HUES64 (cell line): Measurements from ENCODE around the gene TCF23.
"Not testable (repeated sequence)": the region's sequence is repeated elsewhere in the genome, so short reads cannot be mapped to it uniquely, and the experiment has no call there.

ENCODE experiments used
- H3K27ac ChIP-seq: 2 replicates; pipeline ENCODE4 v1.7.0; 2013; ENCODE audit warnings: low read depth, low read length, inconsistent platforms
- H3K27me3 ChIP-seq: 2 replicates; pipeline ENCODE4 v1.6.1; 2013; ENCODE audit warnings: mild to moderate bottlenecking, low read length; ENCODE audit not compliant: insufficient read depth
- H3K36me3 ChIP-seq: 2 replicates; pipeline ENCODE4 v1.6.1; 2013; ENCODE audit warnings: mild to moderate bottlenecking, low read length; ENCODE audit not compliant: insufficient read depth
- H3K4me1 ChIP-seq: 2 replicates; pipeline ENCODE4 v1.6.1; 2013; ENCODE audit warnings: mild to moderate bottlenecking, low read length, moderate library complexity; ENCODE audit not compliant: insufficient read depth
- H3K4me3 ChIP-seq: 2 replicates; pipeline ENCODE4 v1.5.1; 2013; ENCODE audit warnings: mild to moderate bottlenecking, low read length, moderate library complexity
- H3K9ac ChIP-seq: 2 replicates; pipeline ENCODE4 v1.6.1; 2013; ENCODE audit warnings: mild to moderate bottlenecking, low read depth, low read length
- H3K9me3 ChIP-seq: 2 replicates; pipeline ENCODE4 v1.6.1; 2013; ENCODE audit warnings: low read depth, low read length; ENCODE audit not compliant: insufficient read depth
- WGBS: fragments of 150-250, 120-280 bp; methylation state at CpG from one replicate; pipeline ENCODE4 v1.1.7; 2013; ENCODE audit warnings: missing lambda C conversion rate; 5-methylcytosine and 5-hydroxymethylcytosine counted together

The TCF23 gene

GRCh38 chr2:27160191-27160590 lies 11.4 kb downstream of the TCF23 start:
- Histone ChIP-seq H3K27me3 (no peaks in the 10 kb centered on the region), H3K27ac (no peak overlapping the region), H3K36me3 (no peaks in the 10 kb centered on the region), H3K9ac (no peak overlapping the region), H3K9me3 (no peaks in the 10 kb centered on the region), H3K4me3 (no peak overlapping the region), H3K4me1 (no peaks in the 10 kb centered on the region)
- 91% methylated on average over 9 of the region's 9 CpGs for WGBS

GRCh38 chr2:27162151-27163121 lies 13.6 kb downstream of the TCF23 start:
- WGBS = 93% methylated on average over 15 of the region's 15 CpGs
- Histone ChIP-seq H3K9me3 (no peaks in the 10 kb centered on the region), H3K4me3 (no peak overlapping the region), H3K36me3 (no peaks in the 10 kb centered on the region), H3K9ac (no peak overlapping the region), H3K27ac (no peak overlapping the region), H3K4me1 (no peaks in the 10 kb centered on the region), H3K27me3 (no peaks in the 10 kb centered on the region)

- no peak overlapping the region for H3K27ac ChIP-seq
- no peaks in the 10 kb centered on the region for H3K9me3 ChIP-seq
- H3K4me1 ChIP-seq = no peaks in the 10 kb centered on the region
- H3K36me3 ChIP-seq = no peaks in the 10 kb centered on the region
- no peak overlapping the region for H3K4me3 ChIP-seq
- peaks cover 2% of the 10 kb centered on the region; the same call in 1 of the 2 replicates for H3K27me3 ChIP-seq
- 93% methylated on average over 8 of the region's 8 CpGs for WGBS
- H3K9ac ChIP-seq = no peak overlapping the region
Observed at GRCh38 chr2:27164960-27165763, 16.4 kb downstream of the TCF23 start.

- 75% methylated on average over 5 of the region's 6 CpGs for WGBS
- H3K9me3 ChIP-seq = no peaks in the 10 kb centered on the region
- H3K27me3 ChIP-seq = peaks cover 19% of the 10 kb centered on the region
- no peak overlapping the region for H3K9ac ChIP-seq
- H3K36me3 ChIP-seq = no peaks in the 10 kb centered on the region
- no peak overlapping the region for H3K4me3 ChIP-seq
- no peaks in the 10 kb centered on the region for H3K4me1 ChIP-seq
- H3K27ac ChIP-seq = no peak overlapping the region
Observed at GRCh38 chr2:27170581-27171337, 22.0 kb downstream of the TCF23 start.

- H3K27ac ChIP-seq = no peak overlapping the region
- no peaks in the 10 kb centered on the region for H3K9me3 ChIP-seq
- no peaks in the 10 kb centered on the region for H3K36me3 ChIP-seq
- 88% methylated on average over 8 of the region's 8 CpGs for WGBS
- no peak overlapping the region for H3K9ac ChIP-seq
- no peak overlapping the region for H3K4me3 ChIP-seq
- H3K27me3 ChIP-seq = peaks cover 19% of the 10 kb centered on the region
- H3K4me1 ChIP-seq = no peaks in the 10 kb centered on the region
Observed at GRCh38 chr2:27171351-27171848, 22.6 kb downstream of the TCF23 start.

DNA sequence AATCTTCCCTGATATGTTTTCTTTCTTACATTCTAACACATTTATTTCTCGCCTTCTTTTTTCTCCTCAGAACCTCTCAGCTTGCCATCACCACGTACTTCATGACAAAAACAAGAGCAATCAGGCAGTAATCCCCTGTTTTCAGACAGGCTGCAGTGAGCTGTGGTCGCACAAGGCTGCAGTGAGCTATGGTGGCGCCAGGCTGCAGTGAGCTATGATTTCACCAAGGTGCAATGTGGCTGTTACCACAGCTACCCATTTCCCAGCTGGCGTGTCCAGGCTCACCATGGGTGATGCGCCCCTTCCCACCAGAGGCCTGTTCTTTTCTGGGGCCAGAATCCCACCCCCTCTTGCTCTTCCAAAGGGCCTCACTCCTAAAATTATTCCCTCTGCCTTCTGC lies 25.8 kb downstream of the TCF23 start:
- Histone ChIP-seq H3K9me3 (no peaks in the 10 kb centered on the region), H3K36me3 (no peaks in the 10 kb centered on the region), H3K27ac (no peak overlapping the region), H3K9ac (no peak overlapping the region), H3K4me1 (no peaks in the 10 kb centered on the region), H3K4me3 (no peak overlapping the region), H3K27me3 (peaks cover 19% of the 10 kb centered on the region)
- WGBS = 79% methylated on average over 6 of the region's 6 CpGs

DNA sequence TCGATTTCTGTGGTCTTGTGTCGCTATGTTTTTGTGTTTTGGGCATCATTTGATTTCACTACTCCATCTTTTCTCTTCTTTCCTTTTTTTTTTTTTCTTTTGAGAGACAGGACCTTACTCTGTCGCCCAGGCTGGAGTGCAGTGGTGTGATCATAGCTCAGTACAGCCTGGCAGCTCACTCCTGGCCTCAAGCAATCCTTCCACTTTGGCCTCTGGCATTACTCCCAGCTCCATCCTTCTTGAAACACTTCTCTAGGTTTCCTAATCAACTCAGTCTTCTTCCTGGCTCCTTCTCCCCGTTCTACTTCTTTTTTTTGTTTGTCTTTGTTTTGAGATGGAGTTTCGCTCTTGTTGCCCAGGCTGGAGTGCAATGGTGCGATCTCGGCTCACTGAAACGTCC lies 26.5 kb downstream of the TCF23 start:
- H3K36me3 ChIP-seq = no peaks in the 10 kb centered on the region
- H3K27ac ChIP-seq = no peak overlapping the region
- H3K4me1 ChIP-seq = no peaks in the 10 kb centered on the region
- 91% methylated on average over 6 of the region's 8 CpGs for WGBS
- peaks cover 15% of the 10 kb centered on the region for H3K27me3 ChIP-seq
- no peak overlapping the region for H3K4me3 ChIP-seq
- H3K9ac ChIP-seq = no peak overlapping the region
- no peaks in the 10 kb centered on the region for H3K9me3 ChIP-seq

- not testable (repeated sequence) for H3K27ac ChIP-seq, H3K4me3 ChIP-seq, H3K36me3 ChIP-seq, H3K9ac ChIP-seq, H3K4me1 ChIP-seq, H3K9me3 ChIP-seq
- peaks cover 10% of the 10 kb centered on the region for H3K27me3 ChIP-seq
- WGBS = 95% methylated on average over 4 of the region's 4 CpGs
Observed at GRCh38 chr2:27175781-27176180, 27.0 kb downstream of the TCF23 start.

GRCh38 chr2:27177441-27178351 lies 28.9 kb downstream of the TCF23 start:
- H3K4me3 ChIP-seq = no peak overlapping the region
- H3K27me3 ChIP-seq = peaks cover 3% of the 10 kb centered on the region; the same call in 1 of the 2 replicates
- H3K27ac ChIP-seq = no peak overlapping the region
- no peak overlapping the region for H3K9ac ChIP-seq
- H3K36me3 ChIP-seq = no peaks in the 10 kb centered on the region
- no peaks in the 10 kb centered on the region for H3K9me3 ChIP-seq
- 93% methylated on average over 15 of the region's 15 CpGs for WGBS
- H3K4me1 ChIP-seq = no peaks in the 10 kb centered on the region

GRCh38 chr2:27178469-27178868 lies 29.7 kb downstream of the TCF23 start:
- H3K27me3 ChIP-seq = peaks cover 3% of the 10 kb centered on the region; the same call in 1 of the 2 replicates
- H3K36me3 ChIP-seq = no peaks in the 10 kb centered on the region
- 100% methylated on average over 1 of the region's 3 CpGs for WGBS
- H3K27ac ChIP-seq = no peak overlapping the region
- H3K9ac ChIP-seq = no peak overlapping the region
- no peaks in the 10 kb centered on the region for H3K4me1 ChIP-seq
- H3K9me3 ChIP-seq = no peaks in the 10 kb centered on the region
- no peak overlapping the region for H3K4me3 ChIP-seq
